HL-60/S4 treated with retinoic acid at 250 ng/mL for 4 days and 3 days (cell line): Measurements from ENCODE around the gene RIPOR3.

Experiments
- in situ Hi-C: fragments of 300-500 bp; cut with MboI; formaldehyde crosslinking; loops from 2 replicates; pipeline ENCODE4 v1.7.0; 2022; ENCODE audit warnings: low sequenced_read_pairs

RIPOR3 gene

GRCh38 chr20:50594231-50594590, 97.1 kb downstream of the RIPOR3 start:
- in situ Hi-C loops: no loop called here

GRCh38 chr20:50593005-50593335, 98.4 kb downstream of the RIPOR3 start:
- in situ Hi-C loops: no loop called here

GRCh38 chr20:50592282-50593004, 98.9 kb downstream of the RIPOR3 start:
- in situ Hi-C loops: no loop called here

GRCh38 chr20:50591233-50591852, 100.0 kb downstream of the RIPOR3 start:
- in situ Hi-C loops: no loop called here

- in situ Hi-C loops: no loop called here
Measured at GRCh38 chr20:50590348-50590664, 101.0 kb downstream of the RIPOR3 start.

- in situ Hi-C loops: no loop called here
Measured at GRCh38 chr20:50589548-50590347, 101.6 kb downstream of the RIPOR3 start.

- in situ Hi-C loops: no loop called here
Measured at GRCh38 chr20:50588034-50588736, 103.2 kb downstream of the RIPOR3 start.

- in situ Hi-C loops: no loop called here
Measured at GRCh38 chr20:50587291-50587961, 103.9 kb downstream of the RIPOR3 start.

- in situ Hi-C loops: no loop called here
Measured at GRCh38 chr20:50586531-50587232, 104.7 kb downstream of the RIPOR3 start.

GRCh38 chr20:50585678-50586077, 105.7 kb downstream of the RIPOR3 start:
- in situ Hi-C loops: no loop called here

- in situ Hi-C loops: no loop called here
Measured at GRCh38 chr20:50585214-50585613, 106.1 kb downstream of the RIPOR3 start.

GRCh38 chr20:50584687-50585086, 106.7 kb downstream of the RIPOR3 start:
- in situ Hi-C loops: no loop called here

- in situ Hi-C loops: no loop called here
Measured at GRCh38 chr20:50583442-50584150, 107.7 kb downstream of the RIPOR3 start.

- in situ Hi-C loops: no loop called here
Measured at GRCh38 chr20:50582591-50583234, 108.6 kb downstream of the RIPOR3 start.

- in situ Hi-C loops: no loop called here
Measured at GRCh38 chr20:50582092-50582491, 109.2 kb downstream of the RIPOR3 start.

- in situ Hi-C loops: no loop called here
Measured at GRCh38 chr20:50580842-50581544, 110.3 kb downstream of the RIPOR3 start.

- in situ Hi-C loops: no loop called here
Measured at GRCh38 chr20:50580016-50580747, 111.2 kb downstream of the RIPOR3 start.

GRCh38 chr20:50579511-50579910, 111.8 kb downstream of the RIPOR3 start:
- in situ Hi-C loops: loop anchor here (10.0 kb wide), 1 partner anchor 115 kb away; no protein-coding TSS in a partner anchor
